Stomach (tissue), 9 donors: ENCODE measurements around the gene ERGIC3. TPM values are rescaled to one million over a fixed set of nuclear protein-coding genes. Genes with fewer than 3 reads are reported as not detected.

ENCODE experiments used
- DNase-seq, 2 donors: peaks; one replicate each; pipeline versions ENCODE4 v3.0.0 to v3.0.0-alpha.2; 2013 to 2019
- H3K27ac ChIP-seq, 5 donors: fragments of 200-600 bp in 4 of 5; sonication (generic) in 4 of 5; one replicate each; pipeline ENCODE4 v1.5.1; 2013 to 2019; ENCODE audit warnings: mild to moderate bottlenecking in 1 of 5, moderate library complexity in 1 of 5
- H3K27me3 ChIP-seq, 3 donors: fragments of 200-600 bp; sonication (generic); one replicate each; pipeline ENCODE4 v1.5.1; 2017 to 2019; ENCODE audit warnings: mixed run types in 1 of 3
- H3K36me3 ChIP-seq, 4 donors: fragments of 200-600 bp; sonication (generic); 1 replicate in 3 of 4; 2 replicates in 1 of 4; pipeline ENCODE4 v1.5.1; 2016 to 2019
- H3K4me1 ChIP-seq, 4 donors: fragments of 200-600 bp; sonication (generic); one replicate each; pipeline ENCODE4 v1.5.1; 2016 to 2019
- H3K4me3 ChIP-seq, 4 donors: fragments of 200-600 bp; sonication (generic) in 3 of 4; one replicate each; pipeline ENCODE4 v1.5.1; 2016 to 2019; ENCODE audit warnings: mild to moderate bottlenecking in 1 of 4
- H3K9me3 ChIP-seq, 4 donors: fragments of 200-600 bp; sonication (generic); one replicate each; pipeline ENCODE4 v1.5.1; 2016 to 2019
- EP300 ChIP-seq: sonication (generic); formaldehyde crosslinking; IDR thresholded peaks from one replicate; pipeline ENCODE4 v1.6.1; 2017; ENCODE audit warnings: antibody characterized with exemption
- POLR2A ChIP-seq, 4 donors: fragments of 450-650 bp; IDR thresholded peaks; one replicate each; pipeline ENCODE4 v1.6.1; 2016; ENCODE audit warnings: antibody characterized with exemption in 4 of 4, control low read depth in 2 of 4, mild to moderate bottlenecking in 1 of 4, moderate library complexity in 1 of 4
- POLR2AphosphoS5 ChIP-seq, 3 donors: sonication (generic); formaldehyde crosslinking; IDR thresholded peaks; one replicate each; pipeline ENCODE4 v1.6.1; 2016; ENCODE audit warnings: antibody characterized with exemption in 3 of 3
- WGBS, 5 donors: extraction: QIAGEN DNeasy Blood & Tissue Kit in 3 of 5; methylation state at CpG; one replicate each; pipeline versions ENCODE4 v1.1.5 to v1.1.7; 2013 to 2018; 5-methylcytosine and 5-hydroxymethylcytosine counted together
- intact Hi-C: fragments of 100-400 bp; cut with DNase I; formaldehyde crosslinking; loops from one replicate; pipeline ENCODE4 v1.15.1; 2023; ENCODE audit warnings: low total_unique reads
- polyA plus RNA-seq, 3 donors: library from polyadenylated mRNA; stranded (reverse); fragments of 200-250 nt; gene quantifications; one replicate each; pipeline ENCODE4 v1.2.3, GENCODE V29; 2013
- total RNA-seq, 5 donors: library from RNA; depleted of rRNA; stranded (reverse); fragments of >200 nt; gene quantifications; one replicate each; pipeline versions ENCODE4 v1.1.0 to v1.2.3, GENCODE V29; 2014 to 2016
- TF ChIP-seq, protein P1 (sequence below), 7 experiments: fragments of 450-650 bp in 4 of 7; fragments of 200-600 bp in 3 of 7; sonication (generic) in 3 of 7; IDR thresholded peaks; one replicate each; pipeline ENCODE4 v1.5.1; 2016 to 2019; ENCODE audit warnings: antibody characterized with exemption in 7 of 7, control low read depth in 2 of 7, mild to moderate bottlenecking in 1 of 7
- donor health status: healthy with polysubstance abuse.
- donor health status: Bipolar disorder and iron deficiency.
- donor health status: healthy.

The ERGIC3 gene
- total and polyA plus RNA-seq, 8 donors: 32.1 to 302 (median 220) TPM

DNA sequence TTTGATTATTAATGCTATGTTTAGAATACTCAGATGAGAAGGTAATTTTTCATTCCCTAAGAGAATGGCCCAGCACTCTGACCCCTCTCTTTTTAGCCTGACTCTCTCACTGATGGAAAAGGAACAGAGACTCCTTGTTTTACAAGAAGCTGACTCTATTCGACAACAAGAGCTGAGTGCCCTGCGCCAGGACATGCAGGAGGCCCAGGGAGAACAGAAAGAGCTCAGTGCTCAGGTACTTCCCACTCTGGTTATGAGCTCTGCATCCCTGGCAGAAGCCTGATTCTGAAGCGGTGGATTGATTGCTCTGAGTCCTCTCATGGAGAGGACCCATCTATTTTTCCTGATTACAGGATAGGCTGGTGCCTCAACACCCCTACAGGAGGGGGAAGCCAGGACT lies 45.4 kb upstream of the ERGIC3 start:
- Histone ChIP-seq H3K9me3 (no peaks in the 10 kb centered on the region), H3K27ac (no peak overlapping the region), H3K27me3 (no peaks in the 10 kb centered on the region), H3K36me3 (peaks cover 85 to 100% (median 100%) of the 10 kb centered on the region in 4 donors), H3K4me3 (no peak overlapping the region), H3K4me1 (peaks cover 0 to 7% (median 0%) of the 10 kb centered on the region in 4 donors)
- TF ChIP-seq EP300: no peak
- TF ChIP-seq, protein P1, sequence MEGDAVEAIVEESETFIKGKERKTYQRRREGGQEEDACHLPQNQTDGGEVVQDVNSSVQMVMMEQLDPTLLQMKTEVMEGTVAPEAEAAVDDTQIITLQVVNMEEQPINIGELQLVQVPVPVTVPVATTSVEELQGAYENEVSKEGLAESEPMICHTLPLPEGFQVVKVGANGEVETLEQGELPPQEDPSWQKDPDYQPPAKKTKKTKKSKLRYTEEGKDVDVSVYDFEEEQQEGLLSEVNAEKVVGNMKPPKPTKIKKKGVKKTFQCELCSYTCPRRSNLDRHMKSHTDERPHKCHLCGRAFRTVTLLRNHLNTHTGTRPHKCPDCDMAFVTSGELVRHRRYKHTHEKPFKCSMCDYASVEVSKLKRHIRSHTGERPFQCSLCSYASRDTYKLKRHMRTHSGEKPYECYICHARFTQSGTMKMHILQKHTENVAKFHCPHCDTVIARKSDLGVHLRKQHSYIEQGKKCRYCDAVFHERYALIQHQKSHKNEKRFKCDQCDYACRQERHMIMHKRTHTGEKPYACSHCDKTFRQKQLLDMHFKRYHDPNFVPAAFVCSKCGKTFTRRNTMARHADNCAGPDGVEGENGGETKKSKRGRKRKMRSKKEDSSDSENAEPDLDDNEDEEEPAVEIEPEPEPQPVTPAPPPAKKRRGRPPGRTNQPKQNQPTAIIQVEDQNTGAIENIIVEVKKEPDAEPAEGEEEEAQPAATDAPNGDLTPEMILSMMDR (IDR thresholded peaks at IDR 0.05): no peak
- TF ChIP-seq POLR2A (IDR thresholded peaks at IDR 0.05): no peak
- TF ChIP-seq POLR2AphosphoS5 (IDR thresholded peaks at IDR 0.05): no peak
- intact Hi-C loops: no loop called here
- DNase-seq: no peak
- WGBS, 5 donors: 92 to 96% (median 94%) methylated on average over 3 of the region's 3 CpGs

DNA sequence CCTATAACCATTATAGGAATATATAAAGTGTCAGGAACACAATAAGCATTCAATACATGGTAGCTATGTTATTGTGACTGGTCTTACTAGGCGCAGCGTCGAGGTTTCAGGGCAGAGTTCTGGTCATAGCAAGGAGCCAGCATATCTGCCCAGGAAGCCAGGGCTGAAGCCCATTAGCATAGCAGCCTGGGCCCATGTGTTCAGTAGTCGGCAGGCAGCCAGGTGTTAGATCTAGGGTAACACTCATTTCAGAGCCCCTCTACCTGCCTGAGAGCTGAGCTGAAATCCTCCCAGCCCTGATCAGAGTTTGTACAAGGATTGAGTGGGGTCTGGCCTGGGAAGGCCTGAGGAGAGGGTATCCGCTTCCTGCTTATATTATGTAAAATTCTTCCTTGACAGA lies 44.6 kb upstream of the ERGIC3 start:
- Histone ChIP-seq H3K27me3 (no peaks in the 10 kb centered on the region), H3K36me3 (peaks cover 82 to 100% (median 100%) of the 10 kb centered on the region in 4 donors), H3K9me3 (no peaks in the 10 kb centered on the region), H3K4me1 (peaks cover 0 to 7% (median 0%) of the 10 kb centered on the region in 4 donors), H3K4me3 (no peak overlapping the region), H3K27ac (peak overlapping the region in 4 of 5 donors; percentile 11 to 35 (median 29))
- 82 to 93% (median 86%) methylated on average over 5 of the region's 5 CpGs for WGBS, 5 donors
- TF ChIP-seq POLR2A (IDR thresholded peaks at IDR 0.05) (no peak), POLR2AphosphoS5 (IDR thresholded peaks at IDR 0.05) (no peak), EP300 (no peak)
- TF ChIP-seq, protein P1 (IDR thresholded peaks at IDR 0.05): no peak
- intact Hi-C loops: no loop called here
- no peak for DNase-seq

DNA sequence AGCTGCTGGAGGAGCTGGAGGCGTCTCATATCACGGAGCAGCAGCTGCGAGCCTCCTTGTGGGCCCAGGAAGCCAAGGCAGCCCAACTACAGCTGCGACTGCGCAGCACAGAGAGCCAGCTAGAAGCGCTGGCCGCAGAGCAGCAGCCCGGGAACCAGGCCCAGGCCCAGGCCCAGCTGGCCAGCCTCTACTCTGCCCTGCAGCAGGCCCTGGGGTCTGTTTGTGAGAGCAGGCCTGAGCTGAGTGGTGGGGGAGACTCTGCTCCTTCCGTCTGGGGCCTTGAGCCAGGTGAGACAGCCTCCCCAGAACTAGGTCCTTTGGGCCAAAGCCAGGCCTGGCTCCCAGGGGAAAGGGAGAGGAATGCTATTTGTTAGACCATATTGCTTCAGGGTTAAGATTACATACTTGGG lies 44.1 kb upstream of the ERGIC3 start:
- Histone ChIP-seq H3K27me3 (no peaks in the 10 kb centered on the region), H3K9me3 (no peaks in the 10 kb centered on the region), H3K4me1 (peaks cover 0 to 7% (median under 1%) of the 10 kb centered on the region in 4 donors), H3K4me3 (no peak overlapping the region), H3K27ac (peak overlapping the region in 3 of 5 donors; percentile 27 to 35 (median 31)), H3K36me3 (peaks cover 83 to 100% (median 100%) of the 10 kb centered on the region in 4 donors)
- TF ChIP-seq POLR2A (IDR thresholded peaks at IDR 0.05): no peak
- TF ChIP-seq EP300: no peak
- TF ChIP-seq POLR2AphosphoS5 (IDR thresholded peaks at IDR 0.05): no peak
- TF ChIP-seq, protein P1 (IDR thresholded peaks at IDR 0.05): no peak
- 69 to 93% (median 83%) methylated on average over 5 to 9 of the region's 9 CpGs for WGBS, 5 donors
- intact Hi-C loops: no loop called here
- DNase-seq: peak in 1 of 2 donors; percentile 76

DNA sequence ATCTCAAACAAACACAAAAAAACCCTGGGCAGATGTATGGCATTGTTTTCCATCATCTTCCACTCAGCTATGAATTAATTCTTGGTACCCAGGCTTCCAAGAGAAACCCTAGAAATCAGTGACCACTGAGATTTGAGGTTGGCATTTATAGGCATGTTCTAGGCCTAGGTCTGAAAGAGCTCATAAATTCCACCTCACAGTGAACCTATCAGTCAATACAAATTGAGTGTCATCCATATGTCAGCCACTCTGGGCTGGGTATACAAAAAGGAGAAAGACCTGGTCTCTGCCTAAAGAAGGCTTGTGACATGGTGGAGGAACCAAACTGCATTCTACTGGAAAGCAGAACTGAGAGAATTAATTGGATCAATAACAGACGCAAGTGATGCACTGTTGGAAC lies 42.6 kb upstream of the ERGIC3 start:
- intact Hi-C loops: no loop called here
- WGBS, 5 donors: 88 to 95% (median 93%) methylated on average over 1 of the region's 1 CpG
- peaks cover 82 to 100% (median 100%) of the 10 kb centered on the region in 4 donors for H3K36me3 ChIP-seq

More for the DNA sequence above, 42.6 kb upstream of the ERGIC3 start:
- DNase-seq: no peak
- H3K9me3 ChIP-seq: no peaks in the 10 kb centered on the region
- no peak for TF ChIP-seq POLR2A (IDR thresholded peaks at IDR 0.05)
- TF ChIP-seq EP300: no peak
- TF ChIP-seq POLR2AphosphoS5 (IDR thresholded peaks at IDR 0.05): no peak
- TF ChIP-seq, protein P1 (IDR thresholded peaks at IDR 0.05): no peak
- H3K4me1 ChIP-seq: peaks cover 0 to 15% (median 3%) of the 10 kb centered on the region in 4 donors
- no peak overlapping the region for H3K27ac ChIP-seq
- no peaks in the 10 kb centered on the region for H3K27me3 ChIP-seq
- no peak overlapping the region for H3K4me3 ChIP-seq
